ENCODE measurements around the gene ARVCF.

Gene ARVCF

GRCh38 chr22:20002128-20002527 lies 14.5 kb downstream of the ARVCF start:
- H3K4me3 ChIP-seq (ENCODE audit: low read depth, low read length): no peak overlapping the region
- ChIA-PET CTCF (interaction anchor here (0.7 to 1.8 kb wide), 4 partner anchors 11 to 57 kb away, joined by 3 to 11 read pairs (median 4); no protein-coding TSS in a partner anchor), POLR2A (no interaction called here)
- H3K4me1 ChIP-seq (ENCODE audit: control insufficient read depth, insufficient read depth, low read length): no peaks in the 10 kb centered on the region
- H3K36me3 ChIP-seq (ENCODE audit: control insufficient read depth in 2 of 2, insufficient read depth in 1 of 2, low read length in 2 of 2): no peaks in the 10 kb centered on the region
- no peaks in the 10 kb centered on the region for H3K9me3 ChIP-seq (ENCODE audit: control insufficient read depth, insufficient read depth, low read depth, low read length)
- TF ChIP-seq ZNF114 (tag by site-specific recombination; IDR thresholded peaks at IDR 0.05): no peak
- TF ChIP-seq ZNF138 (tag by site-specific recombination; IDR thresholded peaks at IDR 0.05; ENCODE audit: borderline replicate concordance): no peak
- TF ChIP-seq ZNF175 (tag by site-specific recombination; IDR thresholded peaks at IDR 0.05): no peak
- TF ChIP-seq SCRT2 (tag by site-specific recombination; IDR thresholded peaks at IDR 0.05): no peak
- TF ChIP-seq SP3 (tag by site-specific recombination; IDR thresholded peaks at IDR 0.05): no peak
- no peak for TF ChIP-seq ZNF785 (tag by site-specific recombination; IDR thresholded peaks at IDR 0.05)
- TF ChIP-seq ZNF24 (tag by site-specific recombination; IDR thresholded peaks at IDR 0.05): no peak
- TF ChIP-seq ZNF473 (tag by site-specific recombination; IDR thresholded peaks at IDR 0.05): no peak
- TF ChIP-seq ZNF37A (tag by site-specific recombination; IDR thresholded peaks at IDR 0.05): no peak
- TF ChIP-seq ZNF394 (tag by site-specific recombination; IDR thresholded peaks at IDR 0.05; ENCODE audit: borderline replicate concordance): no peak
- TF ChIP-seq ZNF621 (tag by site-specific recombination; IDR thresholded peaks at IDR 0.05): no peak
- no peak for TF ChIP-seq ZNF549 (tag by site-specific recombination; IDR thresholded peaks at IDR 0.05)
- H3K27ac ChIP-seq (ENCODE audit: extremely low read depth, low read depth, low read length): no peak overlapping the region

GRCh38 chr22:20001082-20001638 lies 15.5 kb downstream of the ARVCF start:
- Histone ChIP-seq H3K4me3 (ENCODE audit: low read depth, low read length) (no peak overlapping the region), H3K9me3 (ENCODE audit: control insufficient read depth, insufficient read depth, low read depth, low read length) (no peaks in the 10 kb centered on the region), H3K27ac (ENCODE audit: extremely low read depth, low read depth, low read length) (no peak overlapping the region), H3K36me3 (ENCODE audit: control insufficient read depth in 2 of 2, insufficient read depth in 1 of 2, low read length in 2 of 2) (no peaks in the 10 kb centered on the region), H3K4me1 (ENCODE audit: control insufficient read depth, insufficient read depth, low read length) (no peaks in the 10 kb centered on the region)
- POLR2A ChIA-PET: no interaction called here
- no peak for TF ChIP-seq BCL11A (tag by site-specific recombination; IDR thresholded peaks at IDR 0.05; ENCODE audit: low read depth)
- TF ChIP-seq ZNF544 (tag by site-specific recombination; IDR thresholded peaks at IDR 0.05): no peak
- TF ChIP-seq SP2 (tag by site-specific recombination; IDR thresholded peaks at IDR 0.05): no peak
- TF ChIP-seq, protein P1, sequence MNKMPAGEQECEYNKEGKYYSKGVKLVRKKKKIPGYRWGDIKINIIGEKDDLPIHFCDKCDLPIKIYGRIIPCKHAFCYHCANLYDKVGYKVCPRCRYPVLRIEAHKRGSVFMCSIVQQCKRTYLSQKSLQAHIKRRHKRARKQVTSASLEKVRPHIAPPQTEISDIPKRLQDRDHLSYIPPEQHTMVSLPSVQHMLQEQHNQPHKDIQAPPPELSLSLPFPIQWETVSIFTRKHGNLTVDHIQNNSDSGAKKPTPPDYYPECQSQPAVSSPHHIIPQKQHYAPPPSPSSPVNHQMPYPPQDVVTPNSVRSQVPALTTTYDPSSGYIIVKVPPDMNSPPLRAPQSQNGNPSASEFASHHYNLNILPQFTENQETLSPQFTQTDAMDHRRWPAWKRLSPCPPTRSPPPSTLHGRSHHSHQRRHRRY (tag by site-specific recombination; IDR thresholded peaks at IDR 0.05): no peak
- TF ChIP-seq ZNF121 (tag by site-specific recombination; IDR thresholded peaks at IDR 0.05): no peak
- TF ChIP-seq ZNF394 (tag by site-specific recombination; IDR thresholded peaks at IDR 0.05; ENCODE audit: borderline replicate concordance): no peak
- TF ChIP-seq ZFHX2 (tag by site-specific recombination; conservative IDR thresholded peaks at IDR 0.05): no peak
- TF ChIP-seq BCL11B (tag by site-specific recombination; IDR thresholded peaks at IDR 0.05; ENCODE audit: low read depth): no peak
- TF ChIP-seq ZBTB26 (tag by site-specific recombination; optimal IDR thresholded peaks at IDR 0.05): no peak
- no peak for TF ChIP-seq ZFP69B (tag by site-specific recombination; IDR thresholded peaks at IDR 0.05)
- no peak for TF ChIP-seq ZNF830 (tag by site-specific recombination; IDR thresholded peaks at IDR 0.05; ENCODE audit: low read depth)
- CTCF ChIA-PET: interaction anchor here (0.6 to 1.8 kb wide), 3 partner anchors 10 to 26 kb away, joined by 3 to 11 read pairs (median 3); no protein-coding TSS in a partner anchor
